ENCODE results near the gene COPA.

- TF ChIP-seq, protein P1, sequence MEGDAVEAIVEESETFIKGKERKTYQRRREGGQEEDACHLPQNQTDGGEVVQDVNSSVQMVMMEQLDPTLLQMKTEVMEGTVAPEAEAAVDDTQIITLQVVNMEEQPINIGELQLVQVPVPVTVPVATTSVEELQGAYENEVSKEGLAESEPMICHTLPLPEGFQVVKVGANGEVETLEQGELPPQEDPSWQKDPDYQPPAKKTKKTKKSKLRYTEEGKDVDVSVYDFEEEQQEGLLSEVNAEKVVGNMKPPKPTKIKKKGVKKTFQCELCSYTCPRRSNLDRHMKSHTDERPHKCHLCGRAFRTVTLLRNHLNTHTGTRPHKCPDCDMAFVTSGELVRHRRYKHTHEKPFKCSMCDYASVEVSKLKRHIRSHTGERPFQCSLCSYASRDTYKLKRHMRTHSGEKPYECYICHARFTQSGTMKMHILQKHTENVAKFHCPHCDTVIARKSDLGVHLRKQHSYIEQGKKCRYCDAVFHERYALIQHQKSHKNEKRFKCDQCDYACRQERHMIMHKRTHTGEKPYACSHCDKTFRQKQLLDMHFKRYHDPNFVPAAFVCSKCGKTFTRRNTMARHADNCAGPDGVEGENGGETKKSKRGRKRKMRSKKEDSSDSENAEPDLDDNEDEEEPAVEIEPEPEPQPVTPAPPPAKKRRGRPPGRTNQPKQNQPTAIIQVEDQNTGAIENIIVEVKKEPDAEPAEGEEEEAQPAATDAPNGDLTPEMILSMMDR (IDR thresholded peaks at IDR 0.05; ENCODE audit: poor library complexity), result no peak
- TF ChIP-seq EZH2 (IDR thresholded peaks at IDR 0.05; ENCODE audit: borderline replicate concordance), result no peak
Observed at GRCh38 chr1:160328184-160328583, 14.9 kb downstream of the COPA start.

All from hepatocyte (in vitro differentiated cells).